Hepatocyte (in vitro differentiated cells): Measurements from ENCODE around the gene ZNHIT6. TPM values are rescaled to one million over a fixed set of nuclear protein-coding genes. Genes with fewer than 3 reads are reported as not detected.

Source experiments
- DNase-seq: peaks from one replicate; pipeline ENCODE4 v3.0.0-alpha.2; 2016; ENCODE audit warnings: low spot score
- H2AFZ ChIP-seq: fragments of 200-600 bp; sonication (generic); 2 replicates; pipeline ENCODE4 v1.6.0; 2016; ENCODE audit warnings: antibody characterized with exemption, mild to moderate bottlenecking
- H3K27ac ChIP-seq: fragments of 200-600 bp; sonication (generic); 2 replicates; pipeline ENCODE4 v1.5.1; 2016; ENCODE audit warnings: mild to moderate bottlenecking
- H3K27me3 ChIP-seq: fragments of 200-600 bp; sonication (generic); 2 replicates; pipeline ENCODE4 v1.6.1; 2016
- H3K36me3 ChIP-seq: fragments of 200-600 bp; sonication (generic); replicated peaks from 2 replicates; pipeline ENCODE4 v1.5.1; 2016; ENCODE audit warnings: low read depth; ENCODE audit not compliant: insufficient read depth
- H3K4me1 ChIP-seq: fragments of 200-600 bp; sonication (generic); 2 replicates; pipeline ENCODE4 v1.5.1; 2016; ENCODE audit warnings: mild to moderate bottlenecking, moderate library complexity; ENCODE audit not compliant: insufficient read depth
- H3K4me2 ChIP-seq: fragments of 200-600 bp; sonication (generic); 2 replicates; pipeline ENCODE4 v1.6.0; 2016
- H3K4me3 ChIP-seq: fragments of 200-600 bp; sonication (generic); 2 replicates; pipeline ENCODE4 v1.5.1; 2016; ENCODE audit warnings: mild to moderate bottlenecking
- H3K79me2 ChIP-seq: fragments of 200-600 bp; sonication (generic); 2 replicates; pipeline ENCODE4 v1.6.0; 2017; ENCODE audit warnings: mild to moderate bottlenecking
- H3K9me2 ChIP-seq: fragments of 200-600 bp; sonication (generic); replicated peaks from 2 replicates; pipeline ENCODE4 v1.6.0; 2017; ENCODE audit warnings: mild to moderate bottlenecking; ENCODE audit not compliant: insufficient read depth
- H3K9me3 ChIP-seq: fragments of 200-600 bp; sonication (generic); 2 replicates; pipeline ENCODE4 v1.5.1; 2016; ENCODE audit warnings: low read depth, mild to moderate bottlenecking
- H4K20me1 ChIP-seq: fragments of 200-600 bp; sonication (generic); 2 replicates; pipeline ENCODE4 v1.6.0; 2016; ENCODE audit warnings: mild to moderate bottlenecking; ENCODE audit not compliant: insufficient read depth, poor library complexity, severe bottlenecking
- EZH2 ChIP-seq: fragments of 200-600 bp; sonication (generic); IDR thresholded peaks from 2 replicates; pipeline ENCODE4 v1.6.1; 2016; ENCODE audit warnings: antibody characterized with exemption, mild to moderate bottlenecking, borderline replicate concordance
- EZH2phosphoT487 ChIP-seq: fragments of 200-600 bp; sonication (generic); IDR thresholded peaks from one replicate; pipeline ENCODE4 v1.6.1; 2018; ENCODE audit warnings: antibody characterized with exemption, mild to moderate bottlenecking, low read depth, moderate library complexity; ENCODE audit not compliant: unreplicated experiment, severe bottlenecking
- WGBS: methylation state at CpG from one replicate; pipeline ENCODE4 v1.1.6; 2016; ENCODE audit warnings: low lambda C conversion rate; ENCODE audit errors: missing lambda C conversion rate; 5-methylcytosine and 5-hydroxymethylcytosine counted together
- polyA plus RNA-seq: library from polyadenylated mRNA; unstranded; fragments of >200 nt; fragmentation: Nextera tagmentation; extraction: Ambion mirVana; gene quantifications from 2 replicates; pipeline ENCODE4 v1.2.1, GENCODE V29; 2016
- total RNA-seq: library from RNA; depleted of rRNA; stranded (reverse); fragments of >200 nt; gene quantifications from 2 replicates; pipeline ENCODE4 v1.2.3, GENCODE V29; 2014
- TF ChIP-seq, protein P1 (sequence below): fragments of 200-600 bp; sonication (generic); IDR thresholded peaks from 2 replicates; pipeline ENCODE4 v1.5.1; 2016; ENCODE audit warnings: antibody characterized with exemption, mild to moderate bottlenecking; ENCODE audit not compliant: poor library complexity

Gene ZNHIT6
- total and polyA plus RNA-seq, 2 experiments from 2014 or later: 13.5 to 14.2 TPM

DNA sequence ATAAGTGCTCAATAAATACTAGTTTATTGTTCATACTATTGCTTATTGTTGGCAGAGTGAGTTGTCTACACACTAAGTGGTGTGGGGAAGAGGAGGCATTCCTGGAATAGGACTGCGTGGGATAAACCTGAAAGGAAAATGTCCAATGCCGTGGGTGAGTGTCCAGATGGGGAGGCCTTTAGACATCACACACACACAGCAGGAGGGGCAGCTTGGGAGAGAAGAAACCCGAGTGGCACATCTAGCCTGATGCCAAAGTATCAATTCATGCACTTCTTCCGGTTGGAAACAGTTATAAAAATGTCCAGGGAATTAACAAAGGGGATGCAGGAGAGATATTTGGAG is 100.3 kb downstream of the ZNHIT6 start:
- no peak overlapping the region for H2AFZ ChIP-seq
- no peaks in the 10 kb centered on the region for H3K9me2 ChIP-seq
- H3K36me3 ChIP-seq: no peaks in the 10 kb centered on the region
- peak overlapping the region; percentile 93 for H3K27ac ChIP-seq
- no peak overlapping the region for H3K4me3 ChIP-seq
- no peak overlapping the region for H3K4me2 ChIP-seq
- no peak for TF ChIP-seq EZH2phosphoT487
- TF ChIP-seq, protein P1, sequence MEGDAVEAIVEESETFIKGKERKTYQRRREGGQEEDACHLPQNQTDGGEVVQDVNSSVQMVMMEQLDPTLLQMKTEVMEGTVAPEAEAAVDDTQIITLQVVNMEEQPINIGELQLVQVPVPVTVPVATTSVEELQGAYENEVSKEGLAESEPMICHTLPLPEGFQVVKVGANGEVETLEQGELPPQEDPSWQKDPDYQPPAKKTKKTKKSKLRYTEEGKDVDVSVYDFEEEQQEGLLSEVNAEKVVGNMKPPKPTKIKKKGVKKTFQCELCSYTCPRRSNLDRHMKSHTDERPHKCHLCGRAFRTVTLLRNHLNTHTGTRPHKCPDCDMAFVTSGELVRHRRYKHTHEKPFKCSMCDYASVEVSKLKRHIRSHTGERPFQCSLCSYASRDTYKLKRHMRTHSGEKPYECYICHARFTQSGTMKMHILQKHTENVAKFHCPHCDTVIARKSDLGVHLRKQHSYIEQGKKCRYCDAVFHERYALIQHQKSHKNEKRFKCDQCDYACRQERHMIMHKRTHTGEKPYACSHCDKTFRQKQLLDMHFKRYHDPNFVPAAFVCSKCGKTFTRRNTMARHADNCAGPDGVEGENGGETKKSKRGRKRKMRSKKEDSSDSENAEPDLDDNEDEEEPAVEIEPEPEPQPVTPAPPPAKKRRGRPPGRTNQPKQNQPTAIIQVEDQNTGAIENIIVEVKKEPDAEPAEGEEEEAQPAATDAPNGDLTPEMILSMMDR: no peak
- no peaks in the 10 kb centered on the region for H3K9me3 ChIP-seq
- H4K20me1 ChIP-seq: no peaks in the 10 kb centered on the region
- whole genome bisulfite sequencing: 86% methylated on average over 4 of the region's 4 CpGs
- no peaks in the 10 kb centered on the region for H3K27me3 ChIP-seq
- H3K79me2 ChIP-seq: no peaks in the 10 kb centered on the region
- no peak for DNase-seq
- H3K4me1 ChIP-seq: peaks cover 39% of the 10 kb centered on the region

DNA sequence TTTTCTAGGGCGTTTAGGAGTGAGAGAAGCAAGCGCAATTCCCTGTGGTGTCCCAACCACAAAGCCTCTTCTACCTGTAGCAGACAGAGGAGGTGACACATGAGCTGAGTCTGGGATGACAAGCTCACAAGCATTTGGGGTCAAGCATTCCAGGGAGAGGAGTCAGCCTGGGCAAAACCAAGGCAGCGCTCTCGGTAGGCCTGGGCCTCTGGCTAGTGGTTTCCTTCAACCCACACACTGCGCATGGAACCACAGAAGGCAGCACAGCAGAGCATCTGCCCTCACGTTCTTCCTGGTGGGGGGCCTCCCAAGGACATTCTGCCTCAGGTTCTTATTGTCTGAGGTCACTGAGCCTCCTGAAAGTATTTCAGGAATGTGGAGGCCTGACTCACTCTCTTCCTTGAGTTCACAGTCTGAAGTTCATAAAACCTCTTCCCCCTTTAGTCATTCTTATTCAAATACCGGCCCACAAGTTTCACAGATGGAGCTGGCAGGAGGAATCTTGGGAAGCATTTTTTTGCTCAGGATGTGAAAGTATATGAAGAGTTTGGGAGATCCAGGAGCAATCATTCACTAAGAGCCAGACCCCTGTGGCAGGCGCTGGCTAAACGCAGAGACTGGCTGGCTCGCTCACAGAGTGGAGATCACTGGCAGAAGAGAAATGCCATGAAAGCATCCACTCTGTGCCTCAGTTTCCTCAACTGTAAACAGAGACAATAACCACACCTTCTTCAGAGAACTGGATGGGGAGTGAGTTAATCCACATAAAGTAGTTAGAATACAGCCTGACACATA is 100.9 kb downstream of the ZNHIT6 start:
- Histone ChIP-seq H3K36me3 (no peaks in the 10 kb centered on the region), H3K27ac (peak overlapping the region; percentile 93), H3K4me2 (no peak overlapping the region), H2AFZ (no peak overlapping the region), H3K27me3 (no peaks in the 10 kb centered on the region), H3K79me2 (no peaks in the 10 kb centered on the region), H4K20me1 (no peaks in the 10 kb centered on the region), H3K9me2 (no peaks in the 10 kb centered on the region), H3K4me3 (no peak overlapping the region), H3K9me3 (no peaks in the 10 kb centered on the region), H3K4me1 (peaks cover 35% of the 10 kb centered on the region)
- WGBS: 52% methylated on average over 10 of the region's 10 CpGs
- no peak for TF ChIP-seq EZH2phosphoT487
- DNase-seq: peak; percentile 81

DNA sequence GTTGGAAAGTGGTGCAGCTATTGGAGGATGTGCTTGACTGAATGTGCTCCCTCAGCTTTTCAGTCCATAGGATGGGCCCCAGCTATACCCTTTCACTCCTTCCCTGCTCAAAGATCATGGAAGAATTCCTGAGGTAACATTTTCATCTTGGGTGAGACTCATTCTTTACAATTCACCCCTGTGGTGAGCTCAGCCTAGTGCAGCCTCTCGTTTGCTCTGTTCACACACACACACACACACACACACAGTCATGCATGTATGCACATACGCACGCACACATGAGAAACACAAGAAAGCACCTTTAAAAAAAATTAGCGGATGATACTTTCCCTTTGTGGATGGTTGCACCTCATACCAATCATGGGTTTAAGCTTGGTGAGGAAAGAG is 101.8 kb downstream of the ZNHIT6 start:
- no peak overlapping the region for H2AFZ ChIP-seq

More for the DNA sequence above, 101.8 kb downstream of the ZNHIT6 start:
- TF ChIP-seq EZH2: no peak
- TF ChIP-seq EZH2phosphoT487: no peak
- TF ChIP-seq, protein P1: no peak
- H3K9me2 ChIP-seq: no peaks in the 10 kb centered on the region
- WGBS: 94% methylated on average over 4 of the region's 4 CpGs
- no peak overlapping the region for H3K4me3 ChIP-seq
- H3K36me3 ChIP-seq: no peaks in the 10 kb centered on the region
- H3K9me3 ChIP-seq: no peaks in the 10 kb centered on the region
- H3K4me2 ChIP-seq: no peak overlapping the region
- no peak for DNase-seq
- no peaks in the 10 kb centered on the region for H4K20me1 ChIP-seq
- H3K27ac ChIP-seq: peak overlapping the region; percentile 93
- H3K27me3 ChIP-seq: no peaks in the 10 kb centered on the region
- H3K79me2 ChIP-seq: no peaks in the 10 kb centered on the region
- peaks cover 27% of the 10 kb centered on the region for H3K4me1 ChIP-seq
